ENCODE results near the gene NQO2. TPM values are rescaled to one million over a fixed set of nuclear protein-coding genes. Genes with fewer than 3 reads are reported as not detected.
"Not testable (repeated sequence)": the region's sequence is repeated elsewhere in the genome, so short reads cannot be mapped to it uniquely, and the experiment has no call there.

The NQO2 gene
- polyA plus RNA-seq, 1 experiment = 34.3 TPM

GRCh38 chr6:3052481-3053230 lies 53.0 kb downstream of the NQO2 start:
- CTCF ChIA-PET = interaction anchor here (1.2 to 1.5 kb wide), 3 partner anchors 51 to 315 kb away, joined by 3 to 5 read pairs (median 4); no protein-coding TSS in a partner anchor
- H3K4me3 ChIP-seq (ENCODE audit: low read depth, low read length) = no peak overlapping the region
- H3K27ac ChIP-seq (ENCODE audit: low read depth, low read length) = no peak overlapping the region
- TF ChIP-seq CTCF (IDR thresholded peaks at IDR 0.05; ENCODE audit: low read depth, low read length) = no peak
- H3K9me3 ChIP-seq (ENCODE audit: control insufficient read depth, insufficient read depth, low read length) = no peaks in the 10 kb centered on the region; the same call in none of the 2 replicates
- H3K27me3 ChIP-seq (ENCODE audit: control insufficient read depth, insufficient read depth, low read length) = peaks cover 19% of the 10 kb centered on the region
- POLR2A ChIA-PET = interaction anchor here (0.8 kb wide), 1 partner anchor 92 kb away, joined by 3 read pairs; no protein-coding TSS in a partner anchor
- DNase-seq (ENCODE audit: low read depth, low spot score) = no peak

GRCh38 chr6:3053231-3053508 lies 53.5 kb downstream of the NQO2 start:
- ChIA-PET POLR2A (interaction anchor here (0.6 to 1.3 kb wide), 7 partner anchors 10 to 374 kb away, joined by 3 to 12 read pairs (median 3); partner anchors contain the start of genes NQO2 and RIPK1), CTCF (interaction anchor here (1.0 to 1.5 kb wide), 5 partner anchors 9 to 315 kb away, joined by 3 to 6 read pairs (median 4); no protein-coding TSS in a partner anchor)
- TF ChIP-seq CTCF (IDR thresholded peaks at IDR 0.05; ENCODE audit: low read depth, low read length) = no peak
- DNase-seq (ENCODE audit: low read depth, low spot score) = no peak
- Histone ChIP-seq H3K9me3 (ENCODE audit: control insufficient read depth, insufficient read depth, low read length) (no peaks in the 10 kb centered on the region; the same call in 1 of the 2 replicates), H3K27me3 (ENCODE audit: control insufficient read depth, insufficient read depth, low read length) (peaks cover 17% of the 10 kb centered on the region), H3K4me3 (ENCODE audit: low read depth, low read length) (peak overlapping the region; percentile 56), H3K27ac (ENCODE audit: low read depth, low read length) (no peak overlapping the region)

- ChIA-PET POLR2A (interaction anchor here (0.6 to 1.3 kb wide), 7 partner anchors 13 to 141 kb away, joined by 3 to 12 read pairs (median 6); partner anchors contain the start of genes NQO2 and RIPK1), CTCF (interaction anchor here (0.7 to 1.5 kb wide), 5 partner anchors 7 to 201 kb away, joined by 3 to 6 read pairs (median 5); no protein-coding TSS in a partner anchor)
- H3K27ac ChIP-seq (ENCODE audit: low read depth, low read length); DNase-seq (ENCODE audit: low read depth, low spot score); H3K9me3 ChIP-seq (ENCODE audit: control insufficient read depth, insufficient read depth, low read length); H3K27me3 ChIP-seq (ENCODE audit: control insufficient read depth, insufficient read depth, low read length): not testable (repeated sequence)
- peak overlapping the region; percentile 56 for H3K4me3 ChIP-seq (ENCODE audit: low read depth, low read length)
Measured at GRCh38 chr6:3054229-3055157, 54.8 kb downstream of the NQO2 start.

- H3K4me3 ChIP-seq (ENCODE audit: low read depth, low read length); CTCF ChIA-PET; H3K27ac ChIP-seq (ENCODE audit: low read depth, low read length); H3K27me3 ChIP-seq (ENCODE audit: control insufficient read depth, insufficient read depth, low read length); DNase-seq (ENCODE audit: low read depth, low spot score); POLR2A ChIA-PET; H3K9me3 ChIP-seq (ENCODE audit: control insufficient read depth, insufficient read depth, low read length): not testable (repeated sequence)
Measured at GRCh38 chr6:3055158-3055499, 55.4 kb downstream of the NQO2 start.

GRCh38 chr6:3057063-3057770 lies 57.5 kb downstream of the NQO2 start:
- Histone ChIP-seq H3K27me3 (ENCODE audit: control insufficient read depth, insufficient read depth, low read length) (peaks cover 2% of the 10 kb centered on the region), H3K27ac (ENCODE audit: low read depth, low read length) (no peak overlapping the region), H3K9me3 (ENCODE audit: control insufficient read depth, insufficient read depth, low read length) (no peaks in the 10 kb centered on the region; the same call in 1 of the 2 replicates), H3K4me3 (ENCODE audit: low read depth, low read length) (no peak overlapping the region)
- ChIA-PET CTCF (interaction anchor here (0.7 to 2.8 kb wide), 4 partner anchors 58 to 130 kb away, joined by 3 to 13 read pairs (median 4); no protein-coding TSS in a partner anchor), POLR2A (no interaction called here)
- no peak for TF ChIP-seq CTCF (IDR thresholded peaks at IDR 0.05; ENCODE audit: low read depth, low read length)
- DNase-seq (ENCODE audit: low read depth, low spot score) = no peak
